IMR-90 (cell line): ENCODE data around the gene PSMD8. TPM values are rescaled to one million over a fixed set of nuclear protein-coding genes. Genes with fewer than 3 reads are reported as not detected.

Experiments used
- ATAC-seq: fragments of 200-7000 bp; cut with Tn5 transposase; 2 replicates; pipeline ENCODE4 v1.9.1; 2020; ENCODE audit warnings: low read depth, mild to moderate bottlenecking, moderate library complexity
- BruUV-seq: library from RNA; stranded (reverse); fragments of 400-500 nt; replicated peaks from 2 replicates; lab custom pipeline; 2021; lab: Mats Ljungman, UMichigan
- CTCF ChIA-PET: fragments of 300-600 bp; formaldehyde crosslinking; extraction: SDS; loops from one replicate; lab custom pipeline; 2021; ENCODE audit warnings: antibody characterized with exemption; lab: Yijun Ruan, JAX
- POLR2A ChIA-PET: fragments of 300-600 bp; sonication (Branson Sonifier 250); formaldehyde crosslinking; loops from one replicate; lab custom pipeline; 2022; ENCODE audit warnings: antibody characterized with exemption; ENCODE audit not compliant: unreplicated experiment; lab: Charles Lee
- DNase-seq: peaks from one replicate; pipeline ENCODE4 v3.0.0; 2013
- H2AFZ ChIP-seq: replicated peaks from 2 replicates; pipeline ENCODE3; 2013; ENCODE audit warnings: low read length, mild to moderate bottlenecking; ENCODE audit not compliant: poor library complexity
- H2AK5ac ChIP-seq: 2 replicates; pipeline ENCODE4 v1.6.1; 2013; ENCODE audit warnings: low read depth, low read length, inconsistent platforms
- H2AK9ac ChIP-seq: replicated peaks from 2 replicates; pipeline ENCODE3; 2013; ENCODE audit warnings: mild to moderate bottlenecking, low read depth, low read length, moderate library complexity; ENCODE audit not compliant: poor library complexity
- H2BK120ac ChIP-seq: 2 replicates; pipeline ENCODE4 v1.6.1; 2013; ENCODE audit warnings: low read depth, low read length, inconsistent platforms
- H2BK15ac ChIP-seq: 3 replicates; pipeline ENCODE4 v1.6.1; 2013; ENCODE audit warnings: low read depth, low read length, inconsistent platforms
- H2BK20ac ChIP-seq: 2 replicates; pipeline ENCODE4 v1.6.1; 2013; ENCODE audit warnings: low read depth, mild to moderate bottlenecking, inconsistent platforms, low read length, moderate library complexity
- H2BK5ac ChIP-seq: 2 replicates; pipeline ENCODE4 v1.6.1; 2013; ENCODE audit warnings: mild to moderate bottlenecking, low read depth, low read length, inconsistent platforms; ENCODE audit not compliant: poor library complexity, severe bottlenecking
- H3K14ac ChIP-seq: replicated peaks from 2 replicates; pipeline ENCODE4 v1.6.1; 2013; ENCODE audit warnings: low read depth, low read length, inconsistent platforms
- H3K18ac ChIP-seq: 2 replicates; pipeline ENCODE4 v1.6.1; 2013; ENCODE audit warnings: low read depth, low read length, control low read depth
- H3K23ac ChIP-seq: 2 replicates; pipeline ENCODE4 v1.6.1; 2013; ENCODE audit warnings: low read depth, low read length, inconsistent platforms
- H3K27ac ChIP-seq: 2 replicates; pipeline ENCODE4 v1.5.1; 2013; ENCODE audit warnings: mild to moderate bottlenecking, control low read depth, low read length; ENCODE audit not compliant: insufficient read depth
- H3K27me3 ChIP-seq: 2 replicates; pipeline ENCODE4 v1.6.1; 2013; ENCODE audit warnings: low read length; ENCODE audit not compliant: control insufficient read depth, insufficient read depth
- H3K36me3 ChIP-seq: 2 replicates; pipeline ENCODE4 v1.6.1; 2013; ENCODE audit warnings: low read length, mixed read lengths; ENCODE audit not compliant: control insufficient read depth, insufficient read depth
- H3K4ac ChIP-seq: 2 replicates; pipeline ENCODE4 v1.6.1; 2013; ENCODE audit warnings: low read depth, low read length, inconsistent platforms
- H3K4me1 ChIP-seq: 2 replicates; pipeline ENCODE4 v1.6.1; 2013; ENCODE audit warnings: low read length, mixed read lengths; ENCODE audit not compliant: control insufficient read depth, insufficient read depth
- H3K4me2 ChIP-seq: 2 replicates; pipeline ENCODE4 v1.6.1; 2013; ENCODE audit warnings: low read depth, mild to moderate bottlenecking, control low read depth, low read length, moderate library complexity
- H3K4me3 ChIP-seq: 2 replicates; pipeline ENCODE4 v1.5.1; 2013; ENCODE audit warnings: low read depth, mild to moderate bottlenecking, control low read depth, low read length, moderate library complexity; ENCODE audit not compliant: insufficient read depth
- H3K56ac ChIP-seq: 2 replicates; pipeline ENCODE4 v1.6.1; 2013; ENCODE audit warnings: low read length, inconsistent platforms; ENCODE audit not compliant: insufficient read depth; ENCODE audit errors: extremely low read depth
- H3K79me1 ChIP-seq, 2 experiments: 2 replicates each; pipeline ENCODE4 v1.6.1; 2013; ENCODE audit warnings: low read length in 2 of 2, inconsistent platforms in 1 of 2, low read depth in 1 of 2
- H3K9ac ChIP-seq: 2 replicates; pipeline ENCODE4 v1.6.1; 2013; ENCODE audit warnings: low read depth, low read length, control low read depth
- H3K9me1 ChIP-seq: 2 replicates; pipeline ENCODE4 v1.6.1; 2013; ENCODE audit warnings: low read length, inconsistent platforms; ENCODE audit not compliant: insufficient read depth
- H3K9me3 ChIP-seq: 2 replicates; pipeline ENCODE4 v1.6.1; 2013; ENCODE audit warnings: low read length; ENCODE audit not compliant: control insufficient read depth, insufficient read depth
- H4K20me1 ChIP-seq: 2 replicates; pipeline ENCODE4 v1.6.1; 2013; ENCODE audit warnings: low read length, inconsistent platforms; ENCODE audit not compliant: insufficient read depth
- H4K5ac ChIP-seq: 2 replicates; pipeline ENCODE4 v1.6.1; 2013; ENCODE audit warnings: mild to moderate bottlenecking, low read depth, low read length, control low read depth
- H4K8ac ChIP-seq, 2 experiments: 2 replicates each; pipeline ENCODE4 v1.6.1; 2013; ENCODE audit warnings: low read depth in 2 of 2, low read length in 2 of 2, control low read depth in 1 of 2, inconsistent platforms in 1 of 2
- H4K91ac ChIP-seq: 2 replicates; pipeline ENCODE4 v1.6.1; 2013; ENCODE audit warnings: low read depth, low read length, inconsistent platforms; ENCODE audit not compliant: insufficient read depth
- BHLHE40 ChIP-seq: fragments of 150-350 bp; IDR thresholded peaks from 2 replicates; pipeline ENCODE4 v1.6.1; 2016; ENCODE audit warnings: mild to moderate bottlenecking, low read depth, low read length
- CEBPB ChIP-seq: IDR thresholded peaks from 2 replicates; pipeline ENCODE4 v1.6.1; 2012; ENCODE audit warnings: low read depth, low read length, improper control_type of control experiment
- CHD1 ChIP-seq: IDR thresholded peaks from 2 replicates; pipeline ENCODE4 v1.6.1; 2012; ENCODE audit warnings: low read depth, low read length, improper control_type of control experiment
- CTCF ChIP-seq: conservative IDR thresholded peaks from 2 replicates; pipeline ENCODE4 v1.5.1; 2012; ENCODE audit warnings: mild to moderate bottlenecking, low read depth, low read length, improper control_type of control experiment
- ELK1 ChIP-seq: fragments of 150-350 bp; IDR thresholded peaks from 2 replicates; pipeline ENCODE4 v1.6.1; 2016; ENCODE audit warnings: low read depth, mild to moderate bottlenecking, low read length, moderate library complexity, borderline replicate concordance
- FOS ChIP-seq: fragments of 150-350 bp; IDR thresholded peaks from 2 replicates; pipeline ENCODE4 v1.6.1; 2016; ENCODE audit warnings: low read depth, low read length
- MAFK ChIP-seq: IDR thresholded peaks from 2 replicates; pipeline ENCODE4 v1.6.1; 2012; ENCODE audit warnings: low read depth, low read length, improper control_type of control experiment
- MXI1 ChIP-seq: IDR thresholded peaks from 2 replicates; pipeline ENCODE4 v1.6.1; 2012; ENCODE audit warnings: low read depth, mild to moderate bottlenecking, low read length, moderate library complexity, borderline replicate concordance
- NFE2L2 ChIP-seq: fragments of 150-350 bp; IDR thresholded peaks from 2 replicates; pipeline ENCODE4 v1.6.1; 2016; ENCODE audit warnings: low read depth, mild to moderate bottlenecking, low read length
- RAD21 ChIP-seq: IDR thresholded peaks from 2 replicates; pipeline ENCODE4 v1.6.1; 2012; ENCODE audit warnings: low read length, improper control_type of control experiment
- RFX5 ChIP-seq: IDR thresholded peaks from 2 replicates; pipeline ENCODE4 v1.8.0; 2012; ENCODE audit warnings: low read depth, mild to moderate bottlenecking, low read length, moderate library complexity
- SMC3 ChIP-seq: fragments of 150-350 bp; IDR thresholded peaks from 2 replicates; pipeline ENCODE4 v1.6.1; 2016; ENCODE audit warnings: low read depth, mild to moderate bottlenecking, antibody characterized with exemption, low read length, moderate library complexity
- USF2 ChIP-seq: fragments of 150-350 bp; IDR thresholded peaks from 2 replicates; pipeline ENCODE4 v1.6.1; 2017; ENCODE audit warnings: mild to moderate bottlenecking, antibody characterized with exemption, low read length, low read depth
- WGBS, 2 experiments: methylation state at CpG; one replicate each; pipeline versions ENCODE4 v1.1.5 to v1.1.7; 2013; ENCODE audit warnings: missing lambda C conversion rate in 2 of 2; ENCODE audit not compliant: insufficient read length in 1 of 2; ENCODE audit errors: extremely low coverage in 2 of 2; 5-methylcytosine and 5-hydroxymethylcytosine counted together
- dilution Hi-C: fragments of 300-500 bp; cut with HindIII; formaldehyde crosslinking; loops from one replicate; pipeline ENCODE4 v1.14.3; 2018; ENCODE audit warnings: low sequenced_read_pairs; ENCODE audit not compliant: unreplicated experiment
- in situ Hi-C: fragments of 300-500 bp; cut with MboI; formaldehyde crosslinking; loops from 3 replicates; pipeline ENCODE4 v1.14.3; 2019; ENCODE audit warnings: low sequenced_read_pairs, inconsistent platforms, mixed read lengths
- intact Hi-C: fragments of 100-400 bp; cut with micrococcal nuclease; formaldehyde crosslinking; loops from 2 replicates; pipeline ENCODE4 v1.10.0; 2022
- polyA plus RNA-seq, 3 experiments: library from polyadenylated mRNA; depleted of rRNA; stranded (reverse); fragments of >200 nt; gene quantifications; 2 replicates each; pipeline ENCODE4 v1.2.3, GENCODE V29; 2012; ENCODE audit warnings: low replicate concordance in 1 of 3
- total RNA-seq: library from RNA; depleted of rRNA; stranded (reverse); fragments of >200 nt; gene quantifications from 2 replicates; pipeline ENCODE4 v1.2.3, GENCODE V29; 2012

Gene PSMD8
- total and polyA plus RNA-seq, 2 of the 4 experiments (the other 2 are of a cell fraction): 475 to 644 TPM

DNA sequence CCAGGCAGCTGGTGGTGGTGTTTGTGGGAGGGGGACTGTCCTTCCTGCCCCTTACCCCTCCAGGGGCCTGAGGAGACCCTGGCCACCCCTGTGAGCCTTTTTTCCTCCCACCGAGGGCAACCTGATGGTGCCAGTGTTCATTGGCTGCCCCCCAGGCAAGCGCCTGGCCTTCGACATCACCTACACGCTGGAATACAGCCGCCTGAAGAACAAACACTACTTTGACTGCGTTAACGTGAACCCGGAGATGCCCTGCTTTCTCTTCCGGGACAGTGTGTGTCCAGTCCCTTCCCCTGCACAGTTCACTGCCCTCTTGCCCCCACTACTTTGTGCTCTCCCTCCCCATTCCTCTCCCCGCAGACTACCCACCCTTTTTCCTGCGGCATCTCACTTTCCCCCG, 7.3 kb upstream of the PSMD8 start:
- no peak overlapping the region for H4K91ac ChIP-seq
- no peak overlapping the region for H2BK5ac ChIP-seq
- no peak overlapping the region for H4K5ac ChIP-seq
- 40% methylated on average over 1 of the region's 12 CpGs; no CpG with 5 or more reads in 1 of the 2 experiments for WGBS, 2 experiments
- no peaks in the 10 kb centered on the region for H3K36me3 ChIP-seq
- no peak overlapping the region for H3K18ac ChIP-seq
- H3K79me1 ChIP-seq: no peaks in the 10 kb centered on the region
- ChIA-PET POLR2A (interaction anchor here (0.7 kb wide), 1 partner anchor 133 kb away, joined by 11 read pairs; no protein-coding TSS in a partner anchor), CTCF (no interaction called here)
- no peak overlapping the region for H3K23ac ChIP-seq
- no peaks in the 10 kb centered on the region for H3K9me3 ChIP-seq
- H3K4me3 ChIP-seq: no peak overlapping the region
- H2BK15ac ChIP-seq: no peak overlapping the region
- BruUV-seq: no TSS peak
- DNase-seq (no peak), ATAC-seq (no peak)
- no peak overlapping the region for H3K56ac ChIP-seq
- no peak overlapping the region for H2AK5ac ChIP-seq
- no peak overlapping the region for H3K9ac ChIP-seq
- H3K4me2 ChIP-seq: no peak overlapping the region
- H2AFZ ChIP-seq: no peak overlapping the region
- no peak overlapping the region for H2AK9ac ChIP-seq
- H4K8ac ChIP-seq: no peak overlapping the region
- TF ChIP-seq ELK1: no peak
- TF ChIP-seq NFE2L2: no peak
- no peak for TF ChIP-seq BHLHE40
- TF ChIP-seq CTCF: no peak
- TF ChIP-seq CEBPB: no peak
- TF ChIP-seq FOS: no peak
- TF ChIP-seq RFX5: no peak
- TF ChIP-seq RAD21: no peak
- TF ChIP-seq MAFK: no peak
- no peak for TF ChIP-seq CHD1
- TF ChIP-seq SMC3: no peak
- TF ChIP-seq USF2: no peak
- no peak for TF ChIP-seq MXI1
- H3K9me1 ChIP-seq: no peaks in the 10 kb centered on the region
- 0 out of 2 replicates have a peak, but pooled peaks cover 3% of the 10 kb centered on the region for H4K20me1 ChIP-seq
- H3K4me1 ChIP-seq: no peaks in the 10 kb centered on the region
- peaks cover 25% of the 10 kb centered on the region for H3K27me3 ChIP-seq
- intact Hi-C loops: no loop called here
- in situ Hi-C loops: no loop called here
- H3K14ac ChIP-seq: no peak overlapping the region
- H3K27ac ChIP-seq: no peak overlapping the region
- H2BK120ac ChIP-seq: no peak overlapping the region
- no peak overlapping the region for H3K4ac ChIP-seq
- no peak overlapping the region for H2BK20ac ChIP-seq
- dilution Hi-C loops: no loop called here
